Ascending aorta (tissue), 2 donors: Measurements from ENCODE around the gene SEPHS2. TPM values are rescaled to one million over a fixed set of nuclear protein-coding genes. Genes with fewer than 3 reads are reported as not detected.
A peak's percentile ranks its signal among the peaks of the same experiment; 100 is the strongest.

Experiments used
- DNase-seq, 2 donors: peaks; one replicate each; pipeline ENCODE4 v3.0.0-alpha.2; 2019; ENCODE audit warnings: low spot score in 2 of 2
- H3K27ac ChIP-seq, 2 donors: fragments of 200-600 bp; sonication (generic); one replicate each; pipeline ENCODE4 v1.5.1; 2016 to 2017; ENCODE audit warnings: mild to moderate bottlenecking in 1 of 2
- H3K27me3 ChIP-seq: fragments of 200-600 bp; sonication (generic); one replicate; pipeline ENCODE4 v1.5.1; 2017
- H3K36me3 ChIP-seq, 2 donors: fragments of 200-600 bp; sonication (generic); one replicate each; pipeline ENCODE4 v1.5.1; 2016
- H3K4me1 ChIP-seq, 2 donors: fragments of 200-600 bp; sonication (generic); one replicate each; pipeline ENCODE4 v1.5.1; 2016 to 2017; ENCODE audit warnings: mild to moderate bottlenecking in 1 of 2
- H3K4me3 ChIP-seq, 2 donors: fragments of 200-600 bp; sonication (generic); one replicate each; pipeline ENCODE4 v1.5.1; 2016 to 2017; ENCODE audit warnings: mild to moderate bottlenecking in 1 of 2
- H3K9me3 ChIP-seq, 2 donors: fragments of 200-600 bp; sonication (generic); one replicate each; pipeline ENCODE4 v1.5.1; 2016
- CTCF ChIP-seq, 3 experiments: fragments of 200-600 bp in 2 of 3; fragments of 450-650 bp in 1 of 3; sonication (generic) in 2 of 3; IDR thresholded peaks; one replicate each; pipeline ENCODE4 v1.5.1; 2016 to 2019; ENCODE audit warnings: antibody characterized with exemption in 3 of 3, mild to moderate bottlenecking in 1 of 3, moderate library complexity in 1 of 3
- intact Hi-C: fragments of 100-400 bp; cut with DNase I; formaldehyde crosslinking; loops from one replicate; pipeline ENCODE4 v1.15.1; 2023
- total RNA-seq: library from RNA; depleted of rRNA; stranded (reverse); fragments of >200 nt; gene quantifications from one replicate; pipeline ENCODE4 v1.1.0, GENCODE V29; 2016

The SEPHS2 gene
- total RNA-seq, 1 donor from 2014 or later = 22.8 TPM

DNA sequence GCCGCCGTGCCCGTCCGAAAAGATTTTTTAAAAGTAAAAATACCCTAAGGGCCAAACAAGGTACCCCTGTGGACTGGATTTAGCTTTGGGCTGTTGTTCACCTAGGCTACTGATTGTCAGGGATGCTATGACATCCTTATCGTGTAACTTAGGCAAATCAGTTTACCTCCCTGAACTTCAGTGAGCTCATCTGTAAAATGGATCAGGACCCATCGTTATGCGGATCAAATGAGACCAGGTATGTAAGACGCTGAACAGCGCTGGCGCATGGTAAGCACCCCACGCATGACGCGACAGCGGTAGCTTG is 38.9 kb downstream of the SEPHS2 start:
- intact Hi-C loops = loop anchor here (1.0 to 2.0 kb wide), 3 partner anchors 11 to 36 kb away; partner anchors contain the start of genes TBC1D10B and ZNF48
- TF ChIP-seq CTCF (IDR thresholded peaks at IDR 0.05) = no peak
- H3K36me3 ChIP-seq = peaks cover 0 to 5% of the 10 kb centered on the region in 2 donors
- H3K4me1 ChIP-seq = peaks cover 8 to 16% of the 10 kb centered on the region in 2 donors
- peak overlapping the region; percentile 67 to 82 for H3K4me3 ChIP-seq
- no peaks in the 10 kb centered on the region for H3K9me3 ChIP-seq
- H3K27ac ChIP-seq = peak overlapping the region; percentile 79 to 94
- no peak for DNase-seq
- no peaks in the 10 kb centered on the region for H3K27me3 ChIP-seq

DNA sequence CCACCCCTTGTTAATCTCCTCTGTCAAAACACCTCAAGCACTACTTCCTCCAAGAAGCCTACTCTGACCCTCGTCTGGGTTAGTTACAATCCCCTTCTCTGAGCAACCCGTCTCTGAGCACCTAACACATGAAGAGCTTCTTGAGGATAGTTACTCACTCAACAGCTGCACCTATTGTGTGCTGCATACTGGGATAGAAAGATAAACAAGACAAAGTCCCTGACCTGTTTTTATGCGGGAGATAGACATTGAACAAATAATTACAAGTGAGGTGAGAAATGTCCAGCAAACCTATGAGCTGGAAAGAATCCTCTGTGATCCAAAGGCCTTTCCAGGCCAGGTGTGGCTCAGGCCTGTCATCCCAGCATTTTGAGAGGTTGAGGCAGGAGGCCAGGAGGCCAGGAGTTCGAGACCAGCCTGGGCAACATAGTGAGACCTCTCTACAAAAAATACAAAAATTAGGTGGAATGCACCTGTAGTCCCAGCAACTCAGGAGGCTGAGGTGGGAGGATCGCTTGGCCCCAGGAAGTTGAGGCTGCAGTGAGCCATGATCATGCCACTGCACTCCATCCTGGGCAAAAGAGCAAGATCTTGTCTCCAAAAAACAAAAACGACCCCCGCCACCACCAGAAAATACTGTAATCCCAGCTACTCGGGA is 43.8 kb downstream of the SEPHS2 start:
- Histone ChIP-seq H3K27me3 (no peaks in the 10 kb centered on the region), H3K36me3 (peaks cover 10 to 14% of the 10 kb centered on the region in 2 donors), H3K27ac (no peak overlapping the region), H3K4me1 (peaks cover 6% of the 10 kb centered on the region in 2 donors), H3K9me3 (no peaks in the 10 kb centered on the region), H3K4me3 (no peak overlapping the region)
- intact Hi-C loops = no loop called here
- no peak for TF ChIP-seq CTCF (IDR thresholded peaks at IDR 0.05)
- DNase-seq = no peak

DNA sequence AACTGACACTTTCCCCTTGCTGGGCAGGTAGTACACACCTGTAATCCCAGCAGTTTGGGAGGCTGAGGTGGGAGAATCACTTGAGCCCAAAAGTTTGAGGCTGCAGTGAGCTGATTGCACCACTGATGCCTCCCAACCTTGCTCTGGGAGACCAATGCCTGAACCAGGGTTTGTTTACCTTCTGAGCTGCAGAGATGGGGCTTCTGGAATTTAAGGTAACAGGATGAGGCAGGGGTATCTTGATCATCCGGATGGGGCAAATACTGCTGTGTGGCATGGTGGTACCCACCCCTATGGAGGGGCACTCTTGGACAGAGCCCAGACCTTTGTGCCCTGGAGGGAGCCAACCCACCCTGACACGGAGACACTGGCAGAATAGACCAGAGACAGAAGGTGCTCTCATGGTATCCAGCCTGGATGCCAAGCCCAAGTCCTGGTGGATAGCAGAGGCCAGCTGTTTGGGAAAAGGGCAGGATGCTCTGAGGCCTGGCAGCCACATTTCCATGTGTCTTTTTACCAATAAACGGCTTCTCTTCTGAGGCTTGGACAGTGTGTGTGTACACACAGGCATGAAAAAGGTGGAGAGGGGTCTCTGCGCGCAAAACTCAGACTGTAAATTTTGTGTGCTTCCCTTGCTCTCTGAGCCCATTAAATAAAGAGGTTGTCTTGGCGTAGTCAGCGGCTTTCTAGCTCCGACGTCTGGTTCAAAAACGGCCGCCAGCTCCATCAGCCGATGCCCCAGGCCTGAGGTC is 46.1 kb downstream of the SEPHS2 start:
- H3K27me3 ChIP-seq = no peaks in the 10 kb centered on the region
- H3K4me1 ChIP-seq = peaks cover 9 to 11% of the 10 kb centered on the region in 2 donors
- TF ChIP-seq CTCF (IDR thresholded peaks at IDR 0.05) = no peak
- H3K27ac ChIP-seq = peak overlapping the region; percentile 87
- H3K36me3 ChIP-seq = peaks cover 10 to 14% of the 10 kb centered on the region in 2 donors
- intact Hi-C loops = no loop called here
- peak overlapping the region; percentile 71 to 78 for H3K4me3 ChIP-seq
- H3K9me3 ChIP-seq = no peaks in the 10 kb centered on the region
- no peak for DNase-seq

DNA sequence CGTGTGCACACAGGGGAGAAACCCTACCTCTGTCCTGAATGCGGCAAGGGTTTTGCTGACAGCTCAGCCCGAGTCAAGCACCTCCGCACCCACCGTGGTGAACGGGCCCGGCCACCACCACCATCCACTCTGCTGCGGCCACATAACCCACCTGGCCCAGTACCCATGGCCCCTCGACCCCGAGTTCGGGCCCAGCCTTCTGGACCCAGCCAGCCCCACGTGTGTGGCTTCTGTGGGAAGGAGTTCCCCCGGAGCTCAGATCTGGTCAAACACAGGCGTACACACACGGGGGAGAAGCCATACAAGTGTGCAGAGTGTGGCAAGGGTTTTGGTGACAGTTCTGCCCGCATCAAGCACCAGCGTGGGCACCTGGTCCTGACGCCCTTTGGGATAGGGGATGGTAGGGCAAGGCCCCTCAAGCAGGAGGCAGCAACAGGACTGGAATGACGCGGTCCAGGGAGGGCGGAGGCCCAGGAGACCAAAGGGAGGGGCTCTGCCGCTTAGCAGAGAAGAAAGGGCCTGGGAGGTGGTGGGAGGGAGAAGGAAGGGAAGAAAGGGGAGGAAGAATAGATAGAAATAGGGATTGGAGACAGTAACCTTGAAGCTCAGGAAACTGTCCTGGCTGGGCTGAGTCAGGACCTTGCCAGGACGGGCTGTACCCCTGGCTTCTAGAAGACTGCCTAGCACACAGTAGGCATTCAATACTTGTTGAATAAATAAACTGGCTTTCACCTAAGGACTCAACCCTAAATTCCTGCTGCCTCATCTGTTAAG is 46.8 kb downstream of the SEPHS2 start:
- peak overlapping the region in 1 of 2 donors; percentile 78 for H3K4me3 ChIP-seq
- peaks cover 10 to 14% of the 10 kb centered on the region in 2 donors for H3K36me3 ChIP-seq
- H3K4me1 ChIP-seq = peaks cover 11 to 15% of the 10 kb centered on the region in 2 donors
- H3K27me3 ChIP-seq = no peaks in the 10 kb centered on the region
- intact Hi-C loops = no loop called here
- no peak for TF ChIP-seq CTCF (IDR thresholded peaks at IDR 0.05)
- H3K27ac ChIP-seq = peak overlapping the region; percentile 87
- no peaks in the 10 kb centered on the region for H3K9me3 ChIP-seq
- no peak for DNase-seq

GRCh38 chr16:30397776-30398660 is 47.7 kb downstream of the SEPHS2 start:
- Histone ChIP-seq H3K27ac (no peak overlapping the region), H3K27me3 (no peaks in the 10 kb centered on the region), H3K4me1 (peaks cover 11 to 15% of the 10 kb centered on the region in 2 donors), H3K9me3 (no peaks in the 10 kb centered on the region), H3K36me3 (peaks cover 10 to 14% of the 10 kb centered on the region in 2 donors), H3K4me3 (no peak overlapping the region)
- intact Hi-C loops = no loop called here
- TF ChIP-seq CTCF (IDR thresholded peaks at IDR 0.05) = no peak
- no peak for DNase-seq
